Mammary epithelial cell (primary cell): ENCODE data around the gene EMC1.

Source experiments
- EZH2 ChIP-seq: IDR thresholded peaks from 2 replicates; pipeline ENCODE4 v1.6.1; 2012; ENCODE audit warnings: low read length, inconsistent platforms, borderline replicate concordance
- TF ChIP-seq, protein P1 (sequence below), 2 donors: IDR thresholded peaks in 1 of 2; conservative IDR thresholded peaks in 1 of 2; 2 replicates each; pipeline ENCODE4 v1.5.1; 2011 to 2012; ENCODE audit warnings: inconsistent platforms in 2 of 2, low read length in 2 of 2, mild to moderate bottlenecking in 2 of 2, control low read depth in 1 of 2, low read depth in 1 of 2; ENCODE audit not compliant: insufficient read depth in 1 of 2; ENCODE audit errors: extremely low read depth in 1 of 2

DNA sequence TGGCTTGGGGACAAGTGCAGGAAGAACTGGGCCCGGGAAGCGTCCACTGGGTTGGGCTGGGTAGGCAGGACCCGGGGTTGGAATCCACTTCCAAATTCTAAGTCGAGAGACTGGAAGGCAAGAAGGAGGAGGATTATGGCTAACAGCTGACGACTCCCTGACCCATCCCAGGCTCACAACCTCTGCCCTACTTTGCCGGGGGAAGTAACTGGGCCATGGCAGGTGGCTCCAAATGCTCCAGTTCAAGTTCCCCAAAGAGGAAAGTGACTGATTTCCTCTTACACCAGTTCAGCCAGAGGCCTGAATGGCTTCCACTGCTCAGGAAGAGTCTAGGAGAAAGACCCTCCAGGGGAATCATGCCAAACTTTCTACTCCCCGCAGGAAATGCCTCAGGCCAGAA lies 11.4 kb downstream of the EMC1 start:
- TF ChIP-seq, protein P1, sequence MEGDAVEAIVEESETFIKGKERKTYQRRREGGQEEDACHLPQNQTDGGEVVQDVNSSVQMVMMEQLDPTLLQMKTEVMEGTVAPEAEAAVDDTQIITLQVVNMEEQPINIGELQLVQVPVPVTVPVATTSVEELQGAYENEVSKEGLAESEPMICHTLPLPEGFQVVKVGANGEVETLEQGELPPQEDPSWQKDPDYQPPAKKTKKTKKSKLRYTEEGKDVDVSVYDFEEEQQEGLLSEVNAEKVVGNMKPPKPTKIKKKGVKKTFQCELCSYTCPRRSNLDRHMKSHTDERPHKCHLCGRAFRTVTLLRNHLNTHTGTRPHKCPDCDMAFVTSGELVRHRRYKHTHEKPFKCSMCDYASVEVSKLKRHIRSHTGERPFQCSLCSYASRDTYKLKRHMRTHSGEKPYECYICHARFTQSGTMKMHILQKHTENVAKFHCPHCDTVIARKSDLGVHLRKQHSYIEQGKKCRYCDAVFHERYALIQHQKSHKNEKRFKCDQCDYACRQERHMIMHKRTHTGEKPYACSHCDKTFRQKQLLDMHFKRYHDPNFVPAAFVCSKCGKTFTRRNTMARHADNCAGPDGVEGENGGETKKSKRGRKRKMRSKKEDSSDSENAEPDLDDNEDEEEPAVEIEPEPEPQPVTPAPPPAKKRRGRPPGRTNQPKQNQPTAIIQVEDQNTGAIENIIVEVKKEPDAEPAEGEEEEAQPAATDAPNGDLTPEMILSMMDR (conservative IDR thresholded peaks at IDR 0.05 in 1 of 2, IDR thresholded peaks at IDR 0.05 in 1 of 2; ENCODE audit: extremely low read depth in 1 of 2, insufficient read depth in 1 of 2, low read depth in 1 of 2, low read length in 2 of 2), result no peak
- TF ChIP-seq EZH2, result no peak
